Activated T-helper 17 cell treated with anti-CD3 and anti-CD28 coated beads, Interleukin-2, amount 50 U/mL, for 72 hours (primary cell): ENCODE measurements around the gene CPEB1. TPM values are rescaled to one million over a fixed set of nuclear protein-coding genes. Genes with fewer than 3 reads are reported as not detected.

Experiments
- ATAC-seq: fragments of 150-1000 bp; cut with Tn5 transposase; replicated peaks from 2 replicates; pipeline ENCODE4 v1.10.0; 2021; ENCODE audit warnings: mild to moderate bottlenecking, moderate library complexity
- H3K27ac Mint-ChIP-seq: one replicate; pipeline ENCODE4 v1.8.0; 2022; ENCODE audit warnings: mixed read lengths
- H3K27me3 Mint-ChIP-seq: one replicate; pipeline ENCODE4 v1.8.0; 2022; ENCODE audit warnings: mixed read lengths
- H3K36me3 Mint-ChIP-seq: one replicate; pipeline ENCODE4 v1.8.0; 2022; ENCODE audit warnings: low read depth, mild to moderate bottlenecking, mixed read lengths
- H3K4me1 Mint-ChIP-seq: one replicate; pipeline ENCODE4 v1.8.0; 2022; ENCODE audit warnings: mixed read lengths
- H3K4me3 Mint-ChIP-seq: one replicate; pipeline ENCODE4 v1.8.0; 2022; ENCODE audit warnings: mild to moderate bottlenecking, mixed read lengths
- H3K9me3 Mint-ChIP-seq: one replicate; pipeline ENCODE4 v1.8.0; 2022; ENCODE audit warnings: mixed read lengths
- total RNA-seq, 2 donors: library from RNA; stranded (reverse); gene quantifications; one replicate each; pipeline ENCODE4 v1.2.3, GENCODE V29; 2022

Gene CPEB1
- total RNA-seq, 2 donors from 2014 or later, result 0.26 TPM; not detected in 1

GRCh38 chr15:82585072-82585471 is 62.1 kb downstream of the CPEB1 start:
- no peaks in the 10 kb centered on the region for H3K4me1 Mint-ChIP-seq
- H3K36me3 Mint-ChIP-seq, result no peaks in the 10 kb centered on the region
- no peaks in the 10 kb centered on the region for H3K9me3 Mint-ChIP-seq
- H3K27ac Mint-ChIP-seq, result no peak overlapping the region
- H3K27me3 Mint-ChIP-seq, result peaks cover 19% of the 10 kb centered on the region
- H3K4me3 Mint-ChIP-seq, result no peak overlapping the region
- ATAC-seq, result no peak

GRCh38 chr15:82580713-82581112 is 66.5 kb downstream of the CPEB1 start:
- Mint-ChIP-seq H3K4me1 (no peaks in the 10 kb centered on the region), H3K27me3 (peaks cover 14% of the 10 kb centered on the region), H3K27ac (no peak overlapping the region), H3K4me3 (no peak overlapping the region), H3K9me3 (no peaks in the 10 kb centered on the region), H3K36me3 (no peaks in the 10 kb centered on the region)
- no peak for ATAC-seq

GRCh38 chr15:82575335-82575734 is 71.8 kb downstream of the CPEB1 start:
- H3K9me3 Mint-ChIP-seq, result no peaks in the 10 kb centered on the region
- H3K36me3 Mint-ChIP-seq, result no peaks in the 10 kb centered on the region
- no peaks in the 10 kb centered on the region for H3K4me1 Mint-ChIP-seq
- H3K4me3 Mint-ChIP-seq, result no peak overlapping the region
- no peak overlapping the region for H3K27ac Mint-ChIP-seq
- peaks cover 18% of the 10 kb centered on the region for H3K27me3 Mint-ChIP-seq
- ATAC-seq, result no peak

GRCh38 chr15:82572986-82573385 is 74.2 kb downstream of the CPEB1 start:
- no peaks in the 10 kb centered on the region for H3K4me1 Mint-ChIP-seq
- H3K36me3 Mint-ChIP-seq, result no peaks in the 10 kb centered on the region
- no peak overlapping the region for H3K4me3 Mint-ChIP-seq
- no peaks in the 10 kb centered on the region for H3K9me3 Mint-ChIP-seq
- ATAC-seq, result no peak
- H3K27me3 Mint-ChIP-seq, result peaks cover 19% of the 10 kb centered on the region
- H3K27ac Mint-ChIP-seq, result no peak overlapping the region

GRCh38 chr15:82572311-82572710 is 74.9 kb downstream of the CPEB1 start:
- no peak overlapping the region for H3K4me3 Mint-ChIP-seq
- no peaks in the 10 kb centered on the region for H3K36me3 Mint-ChIP-seq
- ATAC-seq, result no peak
- no peak overlapping the region for H3K27ac Mint-ChIP-seq
- H3K27me3 Mint-ChIP-seq, result peaks cover 19% of the 10 kb centered on the region
- H3K4me1 Mint-ChIP-seq, result no peaks in the 10 kb centered on the region
- H3K9me3 Mint-ChIP-seq, result no peaks in the 10 kb centered on the region

- Mint-ChIP-seq H3K9me3 (no peaks in the 10 kb centered on the region), H3K27me3 (peaks cover 19% of the 10 kb centered on the region), H3K4me1 (no peaks in the 10 kb centered on the region), H3K36me3 (no peaks in the 10 kb centered on the region), H3K4me3 (no peak overlapping the region), H3K27ac (no peak overlapping the region)
- ATAC-seq, result no peak
These were observed 75.4 kb downstream of the CPEB1 start for GRCh38 chr15:82571722-82572222.

GRCh38 chr15:82570721-82571508 is 76.2 kb downstream of the CPEB1 start:
- ATAC-seq, result no peak
- Mint-ChIP-seq H3K27me3 (peaks cover 19% of the 10 kb centered on the region), H3K36me3 (no peaks in the 10 kb centered on the region), H3K9me3 (no peaks in the 10 kb centered on the region), H3K27ac (no peak overlapping the region), H3K4me1 (no peaks in the 10 kb centered on the region), H3K4me3 (no peak overlapping the region)

- Mint-ChIP-seq H3K9me3 (no peaks in the 10 kb centered on the region), H3K4me3 (no peak overlapping the region), H3K27ac (no peak overlapping the region), H3K36me3 (no peaks in the 10 kb centered on the region), H3K4me1 (no peaks in the 10 kb centered on the region), H3K27me3 (peaks cover 19% of the 10 kb centered on the region)
- ATAC-seq, result no peak
These were observed 77.3 kb downstream of the CPEB1 start for GRCh38 chr15:82569834-82570233.

- ATAC-seq, result no peak
- no peaks in the 10 kb centered on the region for H3K9me3 Mint-ChIP-seq
- peaks cover 17% of the 10 kb centered on the region for H3K27me3 Mint-ChIP-seq
- H3K4me1 Mint-ChIP-seq, result no peaks in the 10 kb centered on the region
- H3K27ac Mint-ChIP-seq, result no peak overlapping the region
- H3K36me3 Mint-ChIP-seq, result no peaks in the 10 kb centered on the region
- H3K4me3 Mint-ChIP-seq, result no peak overlapping the region
These were observed 78.2 kb downstream of the CPEB1 start for GRCh38 chr15:82568986-82569385.

GRCh38 chr15:82567661-82568060 is 79.5 kb downstream of the CPEB1 start:
- ATAC-seq, result no peak
- H3K4me1 Mint-ChIP-seq, result no peaks in the 10 kb centered on the region
- H3K4me3 Mint-ChIP-seq, result no peak overlapping the region
- H3K36me3 Mint-ChIP-seq, result no peaks in the 10 kb centered on the region
- H3K27ac Mint-ChIP-seq, result no peak overlapping the region
- no peaks in the 10 kb centered on the region for H3K9me3 Mint-ChIP-seq
- peaks cover 10% of the 10 kb centered on the region for H3K27me3 Mint-ChIP-seq

GRCh38 chr15:82566690-82567089 is 80.5 kb downstream of the CPEB1 start:
- no peaks in the 10 kb centered on the region for H3K4me1 Mint-ChIP-seq
- no peak for ATAC-seq

GRCh38 chr15:82558502-82558901 is 88.7 kb downstream of the CPEB1 start:
- H3K4me1 Mint-ChIP-seq, result no peaks in the 10 kb centered on the region
- no peaks in the 10 kb centered on the region for H3K9me3 Mint-ChIP-seq
- no peaks in the 10 kb centered on the region for H3K27me3 Mint-ChIP-seq
- no peak overlapping the region for H3K4me3 Mint-ChIP-seq
- ATAC-seq, result no peak
- no peak overlapping the region for H3K27ac Mint-ChIP-seq
- no peaks in the 10 kb centered on the region for H3K36me3 Mint-ChIP-seq

More at GRCh38 chr15:82566690-82567089, 80.5 kb downstream of the CPEB1 start:
- Mint-ChIP-seq H3K27me3 (peaks cover 10% of the 10 kb centered on the region), H3K27ac (no peak overlapping the region), H3K4me3 (no peak overlapping the region), H3K9me3 (no peaks in the 10 kb centered on the region), H3K36me3 (no peaks in the 10 kb centered on the region)

- Mint-ChIP-seq H3K4me1 (no peaks in the 10 kb centered on the region), H3K36me3 (no peaks in the 10 kb centered on the region), H3K27me3 (no peaks in the 10 kb centered on the region), H3K9me3 (no peaks in the 10 kb centered on the region), H3K4me3 (no peak overlapping the region), H3K27ac (no peak overlapping the region)
- ATAC-seq, result no peak
These were observed 90.7 kb downstream of the CPEB1 start for GRCh38 chr15:82556315-82557035.

- H3K36me3 Mint-ChIP-seq, result no peaks in the 10 kb centered on the region
- H3K4me3 Mint-ChIP-seq, result no peak overlapping the region
- no peak overlapping the region for H3K27ac Mint-ChIP-seq
- H3K27me3 Mint-ChIP-seq, result peaks cover 9% of the 10 kb centered on the region
- no peaks in the 10 kb centered on the region for H3K9me3 Mint-ChIP-seq
- peaks cover 4% of the 10 kb centered on the region for H3K4me1 Mint-ChIP-seq
- ATAC-seq, result no peak
These were observed 92.3 kb downstream of the CPEB1 start for GRCh38 chr15:82554849-82555248.

GRCh38 chr15:82554351-82554750 is 92.8 kb downstream of the CPEB1 start:
- no peaks in the 10 kb centered on the region for H3K36me3 Mint-ChIP-seq
- H3K9me3 Mint-ChIP-seq, result no peaks in the 10 kb centered on the region
- H3K27me3 Mint-ChIP-seq, result peaks cover 9% of the 10 kb centered on the region
- H3K4me3 Mint-ChIP-seq, result no peak overlapping the region
- H3K27ac Mint-ChIP-seq, result no peak overlapping the region
- peaks cover 4% of the 10 kb centered on the region for H3K4me1 Mint-ChIP-seq
- no peak for ATAC-seq
